K562 (cell line): Measurements from ENCODE around the gene RUNDC1. TPM values are rescaled to one million over a fixed set of nuclear protein-coding genes. Genes with fewer than 3 reads are reported as not detected.
A peak's percentile ranks its signal among the peaks of the same experiment; 100 is the strongest.

ENCODE experiments used
- MCM5 ChIP-seq: fragments of 450-650 bp; IDR thresholded peaks from 2 replicates; pipeline ENCODE4 v1.6.1; 2016; ENCODE audit warnings: low read depth
- NCOA6 ChIP-seq: fragments of 450-650 bp; IDR thresholded peaks from 2 replicates; pipeline ENCODE4 v1.6.1; 2017; ENCODE audit warnings: mild to moderate bottlenecking
- RCOR1 ChIP-seq, 2 experiments: IDR thresholded peaks; 2 replicates each; pipeline ENCODE4 v1.6.1; 2012; ENCODE audit warnings: low read depth in 2 of 2, low read length in 2 of 2, borderline replicate concordance in 1 of 2, improper control_type of control experiment in 1 of 2
- SAFB ChIP-seq: fragments of 200-400 bp; formaldehyde crosslinking; IDR thresholded peaks from 2 replicates; pipeline ENCODE4 v1.6.1; 2017; ENCODE audit warnings: low read depth, low read length, borderline replicate concordance
- SMC3 ChIP-seq: conservative IDR thresholded peaks from 2 replicates; pipeline ENCODE4 v1.6.1; 2011; ENCODE audit warnings: low read depth, low read length, improper control_type of control experiment; ENCODE audit not compliant: insufficient read depth
- ZBTB1 ChIP-seq: sonication (generic); formaldehyde crosslinking; IDR thresholded peaks from 2 replicates; pipeline ENCODE4 v1.8.1; 2023; ENCODE audit warnings: missing genetic modification reagents, low read depth, mild to moderate bottlenecking, borderline replicate concordance
- ZKSCAN3 ChIP-seq: fragments of 250-450 bp; sonication (Bioruptor Pico); IDR thresholded peaks from 2 replicates; pipeline ENCODE4 v1.4.0; 2020
- ZNF696 ChIP-seq: fragments of 250-450 bp; sonication (Bioruptor Pico); conservative IDR thresholded peaks from 2 replicates; pipeline ENCODE4 v1.4.0; 2020; ENCODE audit warnings: mild to moderate bottlenecking, moderate library complexity
- ZNF76 ChIP-seq: fragments of 250-450 bp; sonication (Bioruptor Pico); IDR thresholded peaks from 2 replicates; pipeline ENCODE4 v1.4.0; 2020; ENCODE audit warnings: mild to moderate bottlenecking, moderate library complexity, borderline replicate concordance
- polyA plus RNA-seq, 8 experiments: library from polyadenylated mRNA; depleted of rRNA in 4 of 8; stranded (reverse) in 5 of 8; unstranded in 3 of 8; fragments of >200 nt; fragmentation: Nextera tagmentation in 2 of 8; fragmentation: Illumina TruSeq in 1 of 8; extraction: Ambion mirVana in 2 of 8; extraction: Trizol in 1 of 8; gene quantifications; 2 replicates each; pipeline versions ENCODE4 v1.2.1 to v1.2.3, GENCODE V29; 2011 to 2014; ENCODE audit warnings: inconsistent platforms in 1 of 8, missing spikeins in 1 of 8
- total RNA-seq, 7 experiments: library from RNA; depleted of rRNA in 6 of 7; stranded (reverse); fragments of >200 nt in 6 of 7; fragmentation: Illumina TruSeq in 2 of 7; extraction: Trizol in 2 of 7; gene quantifications; 2 replicates each; pipeline versions ENCODE4 v1.2.1 to v1.2.3, GENCODE V29; 2011 to 2021; ENCODE audit warnings: low replicate concordance in 1 of 7
- TF ChIP-seq, protein P1 (sequence below): fragments of 250-450 bp; sonication (Bioruptor Pico); IDR thresholded peaks from 2 replicates; pipeline ENCODE4 v1.8.0; 2022; ENCODE audit warnings: inconsistent platforms
- TF ChIP-seq, protein P2 (sequence below): sonication (generic); formaldehyde crosslinking; IDR thresholded peaks from 2 replicates; pipeline ENCODE4 v1.8.1; 2023; ENCODE audit warnings: missing genetic modification reagents, mild to moderate bottlenecking, borderline replicate concordance
- TF ChIP-seq, protein P3 (sequence below): fragments of 250-450 bp; sonication (Bioruptor Pico); IDR thresholded peaks from 2 replicates; pipeline ENCODE4 v1.5.0; 2021; ENCODE audit warnings: mild to moderate bottlenecking, moderate library complexity
- TF ChIP-seq, protein P4 (sequence below): IDR thresholded peaks from 2 replicates; pipeline ENCODE4 v1.6.1; 2011; ENCODE audit warnings: borderline replicate concordance, low read depth, mild to moderate bottlenecking, moderate library complexity, low read length; ENCODE audit not compliant: insufficient read depth, poor library complexity, severe bottlenecking

The RUNDC1 gene
- total and polyA plus RNA-seq, 9 of the 15 experiments (the other 6 are each of a cell fraction or from before 2014, with no cell fraction given): 3.4 to 12.6 (median 9.4) TPM

DNA sequence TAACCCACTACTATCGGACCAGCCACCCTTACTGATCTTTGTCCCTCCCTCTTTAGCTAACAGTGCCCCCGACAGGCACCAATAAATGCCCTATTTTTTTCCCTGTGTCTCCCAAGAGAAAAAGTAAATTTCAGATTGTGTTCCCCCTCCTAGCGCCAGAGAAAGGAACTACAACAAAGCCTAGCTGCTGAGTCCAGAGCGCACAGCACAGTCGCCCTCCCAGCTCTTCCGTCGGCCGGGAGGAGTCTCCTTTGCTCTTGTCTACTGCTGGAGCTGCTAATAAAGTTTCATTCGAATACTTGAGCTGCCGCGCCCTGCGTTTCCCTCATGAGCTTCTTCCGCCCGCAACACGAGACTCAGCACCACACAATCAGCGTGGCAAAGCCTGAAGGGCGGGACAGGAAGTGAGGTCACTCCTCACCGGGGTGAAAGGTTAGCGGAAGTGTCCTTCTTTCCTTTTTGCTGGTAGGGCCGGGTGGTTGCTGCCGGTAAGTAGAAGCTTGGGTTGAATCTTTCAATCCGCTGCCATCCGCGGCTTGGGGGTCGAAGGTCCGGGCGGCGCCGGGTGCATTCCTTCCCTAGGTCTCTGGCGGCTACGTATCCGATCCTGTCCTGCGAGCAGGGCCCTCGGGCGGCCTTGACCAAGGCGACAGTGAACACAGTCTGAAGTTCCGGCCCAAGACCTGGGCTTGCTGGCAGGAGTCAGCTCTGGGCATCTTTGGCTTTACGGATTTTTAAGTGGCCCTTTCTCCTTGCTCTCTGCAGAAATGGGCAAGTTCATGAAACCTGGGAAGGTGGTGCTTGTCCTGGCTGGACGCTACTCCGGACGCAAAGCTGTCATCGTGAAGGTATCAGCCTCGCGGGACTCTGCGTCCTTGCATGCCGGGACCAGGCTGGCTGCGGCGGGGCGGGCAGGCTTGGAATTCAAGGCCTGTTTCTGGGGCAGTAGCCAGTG is 17.9 kb downstream of the RUNDC1 start, which contains the start of gene RPL27 (continued):
- TF ChIP-seq ZNF696 (CRISPR knock-in tag) (no peak), ZBTB1 (CRISPR knock-in tag) (no peak), ZKSCAN3 (CRISPR knock-in tag) (no peak), MCM5 (no peak), SAFB (no peak), RCOR1 (IDR thresholded peaks at IDR 0.05; ENCODE audit: borderline replicate concordance in 1 of 2, low read depth in 2 of 2, low read length in 2 of 2) (peak; percentile 77 to 84), SMC3 (peak; percentile 73; the same call in 1 of the 2 replicates), ZNF76 (CRISPR knock-in tag) (no peak), NCOA6 (0 out of 2 replicates have a peak, but pooled peaks have one; percentile 41)
- TF ChIP-seq, protein P1, sequence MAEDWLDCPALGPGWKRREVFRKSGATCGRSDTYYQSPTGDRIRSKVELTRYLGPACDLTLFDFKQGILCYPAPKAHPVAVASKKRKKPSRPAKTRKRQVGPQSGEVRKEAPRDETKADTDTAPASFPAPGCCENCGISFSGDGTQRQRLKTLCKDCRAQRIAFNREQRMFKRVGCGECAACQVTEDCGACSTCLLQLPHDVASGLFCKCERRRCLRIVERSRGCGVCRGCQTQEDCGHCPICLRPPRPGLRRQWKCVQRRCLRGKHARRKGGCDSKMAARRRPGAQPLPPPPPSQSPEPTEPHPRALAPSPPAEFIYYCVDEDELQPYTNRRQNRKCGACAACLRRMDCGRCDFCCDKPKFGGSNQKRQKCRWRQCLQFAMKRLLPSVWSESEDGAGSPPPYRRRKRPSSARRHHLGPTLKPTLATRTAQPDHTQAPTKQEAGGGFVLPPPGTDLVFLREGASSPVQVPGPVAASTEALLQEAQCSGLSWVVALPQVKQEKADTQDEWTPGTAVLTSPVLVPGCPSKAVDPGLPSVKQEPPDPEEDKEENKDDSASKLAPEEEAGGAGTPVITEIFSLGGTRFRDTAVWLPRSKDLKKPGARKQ: no peak
- TF ChIP-seq, protein P2, sequence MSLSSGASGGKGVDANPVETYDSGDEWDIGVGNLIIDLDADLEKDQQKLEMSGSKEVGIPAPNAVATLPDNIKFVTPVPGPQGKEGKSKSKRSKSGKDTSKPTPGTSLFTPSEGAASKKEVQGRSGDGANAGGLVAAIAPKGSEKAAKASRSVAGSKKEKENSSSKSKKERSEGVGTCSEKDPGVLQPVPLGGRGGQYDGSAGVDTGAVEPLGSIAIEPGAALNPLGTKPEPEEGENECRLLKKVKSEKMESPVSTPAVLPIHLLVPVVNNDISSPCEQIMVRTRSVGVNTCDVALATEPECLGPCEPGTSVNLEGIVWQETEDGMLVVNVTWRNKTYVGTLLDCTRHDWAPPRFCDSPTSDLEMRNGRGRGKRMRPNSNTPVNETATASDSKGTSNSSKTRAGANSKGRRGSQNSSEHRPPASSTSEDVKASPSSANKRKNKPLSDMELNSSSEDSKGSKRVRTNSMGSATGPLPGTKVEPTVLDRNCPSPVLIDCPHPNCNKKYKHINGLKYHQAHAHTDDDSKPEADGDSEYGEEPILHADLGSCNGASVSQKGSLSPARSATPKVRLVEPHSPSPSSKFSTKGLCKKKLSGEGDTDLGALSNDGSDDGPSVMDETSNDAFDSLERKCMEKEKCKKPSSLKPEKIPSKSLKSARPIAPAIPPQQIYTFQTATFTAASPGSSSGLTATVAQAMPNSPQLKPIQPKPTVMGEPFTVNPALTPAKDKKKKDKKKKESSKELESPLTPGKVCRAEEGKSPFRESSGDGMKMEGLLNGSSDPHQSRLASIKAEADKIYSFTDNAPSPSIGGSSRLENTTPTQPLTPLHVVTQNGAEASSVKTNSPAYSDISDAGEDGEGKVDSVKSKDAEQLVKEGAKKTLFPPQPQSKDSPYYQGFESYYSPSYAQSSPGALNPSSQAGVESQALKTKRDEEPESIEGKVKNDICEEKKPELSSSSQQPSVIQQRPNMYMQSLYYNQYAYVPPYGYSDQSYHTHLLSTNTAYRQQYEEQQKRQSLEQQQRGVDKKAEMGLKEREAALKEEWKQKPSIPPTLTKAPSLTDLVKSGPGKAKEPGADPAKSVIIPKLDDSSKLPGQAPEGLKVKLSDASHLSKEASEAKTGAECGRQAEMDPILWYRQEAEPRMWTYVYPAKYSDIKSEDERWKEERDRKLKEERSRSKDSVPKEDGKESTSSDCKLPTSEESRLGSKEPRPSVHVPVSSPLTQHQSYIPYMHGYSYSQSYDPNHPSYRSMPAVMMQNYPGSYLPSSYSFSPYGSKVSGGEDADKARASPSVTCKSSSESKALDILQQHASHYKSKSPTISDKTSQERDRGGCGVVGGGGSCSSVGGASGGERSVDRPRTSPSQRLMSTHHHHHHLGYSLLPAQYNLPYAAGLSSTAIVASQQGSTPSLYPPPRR: 0 out of 2 replicates have a peak, but pooled peaks have one; percentile 35
- TF ChIP-seq, protein P3, sequence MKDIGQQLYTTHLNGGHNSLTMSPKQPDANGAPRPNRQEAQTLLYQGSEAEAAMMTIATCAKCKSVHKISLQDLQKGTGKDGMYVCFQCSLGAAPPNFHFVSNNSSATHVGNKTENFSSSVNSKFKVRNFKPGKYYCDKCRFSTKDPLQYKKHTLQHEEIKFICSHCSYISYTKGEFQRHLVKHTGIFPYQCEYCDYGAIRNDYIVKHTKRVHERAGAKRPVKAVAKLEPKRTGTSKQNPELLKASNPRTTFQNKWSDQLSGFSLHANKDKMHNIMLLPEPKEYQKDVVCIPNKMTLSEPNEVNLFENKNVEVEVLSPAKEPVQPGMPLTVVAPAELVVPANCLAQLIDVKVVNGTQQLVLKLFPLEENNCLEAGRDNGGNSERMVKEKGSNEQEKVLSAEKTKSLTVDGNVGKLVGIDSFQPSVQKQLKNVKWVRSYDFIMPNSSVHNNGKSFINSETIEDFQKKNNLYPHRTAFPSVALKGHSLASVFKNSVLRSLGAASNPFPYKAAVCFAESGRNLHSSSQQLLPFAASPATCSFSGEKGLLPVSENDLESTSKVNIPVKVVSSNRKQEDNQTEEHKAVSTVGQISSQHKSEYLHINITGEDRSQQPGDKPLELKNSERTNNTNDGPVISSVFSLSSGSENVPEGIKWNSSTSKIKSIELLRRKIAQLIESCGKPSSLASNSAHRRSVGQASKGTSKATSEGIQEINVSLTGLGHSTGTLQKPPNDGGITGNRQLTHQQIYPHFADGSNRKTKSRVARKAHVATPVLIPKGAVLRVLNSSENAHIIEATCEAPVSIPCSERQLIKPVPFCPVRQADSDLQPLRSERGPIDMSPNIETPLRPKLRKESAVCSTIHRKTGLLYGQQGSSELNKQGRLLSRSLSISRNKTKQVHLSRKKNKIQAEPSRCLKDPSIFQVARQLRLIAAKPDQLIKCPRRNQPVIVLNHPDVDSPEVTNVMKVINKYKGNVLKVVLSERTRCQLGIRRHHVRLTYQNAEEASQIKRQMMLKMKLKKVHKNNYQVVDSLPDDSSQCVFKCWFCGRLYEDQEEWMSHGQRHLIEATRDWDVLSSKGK: no peak
- TF ChIP-seq, protein P4, sequence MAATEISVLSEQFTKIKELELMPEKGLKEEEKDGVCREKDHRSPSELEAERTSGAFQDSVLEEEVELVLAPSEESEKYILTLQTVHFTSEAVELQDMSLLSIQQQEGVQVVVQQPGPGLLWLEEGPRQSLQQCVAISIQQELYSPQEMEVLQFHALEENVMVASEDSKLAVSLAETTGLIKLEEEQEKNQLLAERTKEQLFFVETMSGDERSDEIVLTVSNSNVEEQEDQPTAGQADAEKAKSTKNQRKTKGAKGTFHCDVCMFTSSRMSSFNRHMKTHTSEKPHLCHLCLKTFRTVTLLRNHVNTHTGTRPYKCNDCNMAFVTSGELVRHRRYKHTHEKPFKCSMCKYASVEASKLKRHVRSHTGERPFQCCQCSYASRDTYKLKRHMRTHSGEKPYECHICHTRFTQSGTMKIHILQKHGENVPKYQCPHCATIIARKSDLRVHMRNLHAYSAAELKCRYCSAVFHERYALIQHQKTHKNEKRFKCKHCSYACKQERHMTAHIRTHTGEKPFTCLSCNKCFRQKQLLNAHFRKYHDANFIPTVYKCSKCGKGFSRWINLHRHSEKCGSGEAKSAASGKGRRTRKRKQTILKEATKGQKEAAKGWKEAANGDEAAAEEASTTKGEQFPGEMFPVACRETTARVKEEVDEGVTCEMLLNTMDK: no peak
